GM12892 (cell line): ENCODE measurements around the gene SMCO2.

ENCODE experiments used
- POLR2A ChIP-seq: IDR thresholded peaks from 2 replicates; pipeline ENCODE4 v1.6.1; 2011; ENCODE audit warnings: low read depth, low read length, control low read depth
- POLR2AphosphoS5 ChIP-seq: IDR thresholded peaks from 2 replicates; pipeline ENCODE4 v1.6.1; 2011; ENCODE audit warnings: low read depth, low read length, control low read depth
- TAF1 ChIP-seq: IDR thresholded peaks from 2 replicates; pipeline ENCODE4 v1.6.1; 2011; ENCODE audit warnings: low read depth, mild to moderate bottlenecking, control low read depth, low read length, borderline replicate concordance

DNA sequence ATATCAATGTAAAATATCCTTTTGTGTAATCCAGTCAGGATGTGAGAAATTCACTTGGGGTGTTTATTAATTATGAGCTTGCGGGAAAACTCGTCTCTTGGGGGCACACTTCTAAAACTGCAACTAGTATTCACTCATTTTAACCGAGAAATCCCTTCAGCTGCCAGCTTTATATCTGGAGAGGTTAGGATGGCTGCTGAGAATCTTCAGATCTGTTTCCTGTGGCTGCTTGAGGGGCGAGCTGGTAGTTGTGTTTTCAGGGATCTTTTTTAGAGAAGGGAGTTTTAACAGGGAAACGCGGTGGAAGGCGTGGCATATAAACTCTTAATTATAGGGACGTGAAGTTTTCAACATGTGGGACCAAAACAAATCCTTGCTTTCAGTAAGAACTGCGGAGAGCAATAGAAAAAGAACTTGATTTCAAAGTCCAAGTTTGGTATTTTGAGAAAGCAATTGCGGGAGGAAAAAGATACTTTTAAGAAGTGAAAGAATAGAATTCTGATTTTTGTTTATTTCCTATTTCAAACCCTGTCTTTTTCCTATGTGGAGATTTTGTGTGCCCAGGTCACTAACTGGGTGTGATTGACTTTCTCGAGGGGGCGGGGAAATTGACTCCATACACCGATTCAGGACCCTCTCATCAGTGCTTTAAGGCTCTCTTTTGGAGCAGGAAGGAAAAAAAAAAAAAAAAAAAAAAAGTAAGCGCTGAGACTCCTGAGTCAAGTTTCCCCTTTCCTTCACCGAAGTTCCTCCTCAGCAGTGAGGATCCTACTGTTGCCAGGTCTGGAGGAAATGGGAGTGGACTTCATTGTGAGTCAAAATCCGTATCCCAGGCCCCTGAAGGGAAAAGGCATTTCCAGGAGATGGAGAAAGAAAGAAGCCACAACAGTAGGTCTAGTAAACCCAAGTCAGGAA is 78.6 kb downstream of the SMCO2 start:
- no peak for TF ChIP-seq POLR2A
- no peak for TF ChIP-seq POLR2AphosphoS5
- TF ChIP-seq TAF1 = no peak
